ENCODE measurements around the gene SIAH1. TPM values are rescaled to one million over a fixed set of nuclear protein-coding genes. Genes with fewer than 3 reads are reported as not detected.
A peak's percentile ranks its signal among the peaks of the same experiment; 100 is the strongest.

The SIAH1 gene
- total and polyA plus RNA-seq, 9 of the 15 experiments (the other 6 are each of a cell fraction or from before 2014, with no cell fraction given), result 4.1 to 14.3 (median 12.5) TPM

DNA sequence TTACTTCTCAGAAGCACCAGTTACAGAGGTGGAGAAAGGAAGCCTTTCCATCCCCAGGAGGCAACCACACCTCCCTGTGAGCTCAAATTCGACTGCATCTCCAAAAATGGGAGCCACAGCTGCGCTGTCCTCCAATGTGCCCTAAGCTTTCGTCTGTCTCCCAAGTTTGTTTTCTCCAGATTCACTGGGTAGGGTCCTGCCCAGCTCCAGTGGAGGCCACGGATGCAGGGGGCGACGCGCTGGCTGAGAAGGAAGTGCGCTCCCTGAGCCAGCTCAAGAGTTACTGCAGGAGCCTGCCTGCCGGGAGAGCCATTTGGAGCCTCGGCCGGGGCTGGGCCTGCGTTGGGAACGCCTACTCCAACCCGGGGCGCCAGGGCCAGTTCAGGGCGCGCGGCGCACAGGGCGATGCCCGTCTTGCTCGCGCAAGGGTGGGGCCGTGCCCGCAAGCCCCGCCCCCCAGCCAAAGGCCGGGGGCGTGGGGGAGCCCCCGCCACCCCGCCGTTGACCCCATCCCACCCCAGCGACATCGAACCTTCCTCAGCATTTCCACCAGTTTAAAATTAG lies 19.5 kb downstream of the SIAH1 start (continued):
- TF ChIP-seq ELF4 (CRISPR knock-in tag; IDR thresholded peaks at IDR 0.05) (no peak), GTF2B (IDR thresholded peaks at IDR 0.05; ENCODE audit: extremely low read depth, insufficient read length) (no peak), PCBP2 (IDR thresholded peaks at IDR 0.05; ENCODE audit: low read depth, low read length, poor library complexity, severe bottlenecking) (no peak), THRB (CRISPR knock-in tag; conservative IDR thresholded peaks at IDR 0.05) (no peak), RBFOX2 (IDR thresholded peaks at IDR 0.05; ENCODE audit: low read depth, low read length) (peak; percentile 99), ZNF507 (tag; conservative IDR thresholded peaks at IDR 0.05) (no peak), ZNF140 (CRISPR knock-in tag; IDR thresholded peaks at IDR 0.05) (no peak), ZNF232 (CRISPR knock-in tag; IDR thresholded peaks at IDR 0.05) (no peak), TEAD4 (IDR thresholded peaks at IDR 0.05; ENCODE audit: low read length) (no peak), TEAD4 (CRISPR knock-in tag; IDR thresholded peaks at IDR 0.05; ENCODE audit: borderline replicate concordance) (no peak), RBM17 (IDR thresholded peaks at IDR 0.05; ENCODE audit: borderline replicate concordance, low read depth, low read length) (no peak), KDM4B (IDR thresholded peaks at IDR 0.05; ENCODE audit: borderline replicate concordance in 2 of 2, low read depth in 1 of 2) (no peak)
- TF ChIP-seq, protein P1, sequence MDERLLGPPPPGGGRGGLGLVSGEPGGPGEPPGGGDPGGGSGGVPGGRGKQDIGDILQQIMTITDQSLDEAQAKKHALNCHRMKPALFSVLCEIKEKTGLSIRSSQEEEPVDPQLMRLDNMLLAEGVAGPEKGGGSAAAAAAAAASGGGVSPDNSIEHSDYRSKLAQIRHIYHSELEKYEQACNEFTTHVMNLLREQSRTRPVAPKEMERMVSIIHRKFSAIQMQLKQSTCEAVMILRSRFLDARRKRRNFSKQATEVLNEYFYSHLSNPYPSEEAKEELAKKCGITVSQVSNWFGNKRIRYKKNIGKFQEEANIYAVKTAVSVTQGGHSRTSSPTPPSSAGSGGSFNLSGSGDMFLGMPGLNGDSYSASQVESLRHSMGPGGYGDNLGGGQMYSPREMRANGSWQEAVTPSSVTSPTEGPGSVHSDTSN (CRISPR knock-in tag; IDR thresholded peaks at IDR 0.05; ENCODE audit: low read depth), result no peak
- TF ChIP-seq, protein P1 (tag; conservative IDR thresholded peaks at IDR 0.05; ENCODE audit: low read depth), result no peak
- TF ChIP-seq, protein P2, sequence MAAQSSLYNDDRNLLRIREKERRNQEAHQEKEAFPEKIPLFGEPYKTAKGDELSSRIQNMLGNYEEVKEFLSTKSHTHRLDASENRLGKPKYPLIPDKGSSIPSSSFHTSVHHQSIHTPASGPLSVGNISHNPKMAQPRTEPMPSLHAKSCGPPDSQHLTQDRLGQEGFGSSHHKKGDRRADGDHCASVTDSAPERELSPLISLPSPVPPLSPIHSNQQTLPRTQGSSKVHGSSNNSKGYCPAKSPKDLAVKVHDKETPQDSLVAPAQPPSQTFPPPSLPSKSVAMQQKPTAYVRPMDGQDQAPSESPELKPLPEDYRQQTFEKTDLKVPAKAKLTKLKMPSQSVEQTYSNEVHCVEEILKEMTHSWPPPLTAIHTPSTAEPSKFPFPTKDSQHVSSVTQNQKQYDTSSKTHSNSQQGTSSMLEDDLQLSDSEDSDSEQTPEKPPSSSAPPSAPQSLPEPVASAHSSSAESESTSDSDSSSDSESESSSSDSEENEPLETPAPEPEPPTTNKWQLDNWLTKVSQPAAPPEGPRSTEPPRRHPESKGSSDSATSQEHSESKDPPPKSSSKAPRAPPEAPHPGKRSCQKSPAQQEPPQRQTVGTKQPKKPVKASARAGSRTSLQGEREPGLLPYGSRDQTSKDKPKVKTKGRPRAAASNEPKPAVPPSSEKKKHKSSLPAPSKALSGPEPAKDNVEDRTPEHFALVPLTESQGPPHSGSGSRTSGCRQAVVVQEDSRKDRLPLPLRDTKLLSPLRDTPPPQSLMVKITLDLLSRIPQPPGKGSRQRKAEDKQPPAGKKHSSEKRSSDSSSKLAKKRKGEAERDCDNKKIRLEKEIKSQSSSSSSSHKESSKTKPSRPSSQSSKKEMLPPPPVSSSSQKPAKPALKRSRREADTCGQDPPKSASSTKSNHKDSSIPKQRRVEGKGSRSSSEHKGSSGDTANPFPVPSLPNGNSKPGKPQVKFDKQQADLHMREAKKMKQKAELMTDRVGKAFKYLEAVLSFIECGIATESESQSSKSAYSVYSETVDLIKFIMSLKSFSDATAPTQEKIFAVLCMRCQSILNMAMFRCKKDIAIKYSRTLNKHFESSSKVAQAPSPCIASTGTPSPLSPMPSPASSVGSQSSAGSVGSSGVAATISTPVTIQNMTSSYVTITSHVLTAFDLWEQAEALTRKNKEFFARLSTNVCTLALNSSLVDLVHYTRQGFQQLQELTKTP (IDR thresholded peaks at IDR 0.05; ENCODE audit: low read depth in 1 of 2, partially characterized antibody in 2 of 2), result peak in 1 of 2 experiments; percentile 23
- TF ChIP-seq, protein P3, sequence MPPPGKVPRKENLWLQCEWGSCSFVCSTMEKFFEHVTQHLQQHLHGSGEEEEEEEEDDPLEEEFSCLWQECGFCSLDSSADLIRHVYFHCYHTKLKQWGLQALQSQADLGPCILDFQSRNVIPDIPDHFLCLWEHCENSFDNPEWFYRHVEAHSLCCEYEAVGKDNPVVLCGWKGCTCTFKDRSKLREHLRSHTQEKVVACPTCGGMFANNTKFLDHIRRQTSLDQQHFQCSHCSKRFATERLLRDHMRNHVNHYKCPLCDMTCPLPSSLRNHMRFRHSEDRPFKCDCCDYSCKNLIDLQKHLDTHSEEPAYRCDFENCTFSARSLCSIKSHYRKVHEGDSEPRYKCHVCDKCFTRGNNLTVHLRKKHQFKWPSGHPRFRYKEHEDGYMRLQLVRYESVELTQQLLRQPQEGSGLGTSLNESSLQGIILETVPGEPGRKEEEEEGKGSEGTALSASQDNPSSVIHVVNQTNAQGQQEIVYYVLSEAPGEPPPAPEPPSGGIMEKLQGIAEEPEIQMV (tag; conservative IDR thresholded peaks at IDR 0.05; ENCODE audit: low read depth), result no peak

All from K562 (cell line).